Measurements from ENCODE around the gene CEPT1. TPM values are rescaled to one million over a fixed set of nuclear protein-coding genes. Genes with fewer than 3 reads are reported as not detected.

CEPT1 gene
- total RNA-seq, 1 experiment from 2014 or later, result 34.2 TPM

DNA sequence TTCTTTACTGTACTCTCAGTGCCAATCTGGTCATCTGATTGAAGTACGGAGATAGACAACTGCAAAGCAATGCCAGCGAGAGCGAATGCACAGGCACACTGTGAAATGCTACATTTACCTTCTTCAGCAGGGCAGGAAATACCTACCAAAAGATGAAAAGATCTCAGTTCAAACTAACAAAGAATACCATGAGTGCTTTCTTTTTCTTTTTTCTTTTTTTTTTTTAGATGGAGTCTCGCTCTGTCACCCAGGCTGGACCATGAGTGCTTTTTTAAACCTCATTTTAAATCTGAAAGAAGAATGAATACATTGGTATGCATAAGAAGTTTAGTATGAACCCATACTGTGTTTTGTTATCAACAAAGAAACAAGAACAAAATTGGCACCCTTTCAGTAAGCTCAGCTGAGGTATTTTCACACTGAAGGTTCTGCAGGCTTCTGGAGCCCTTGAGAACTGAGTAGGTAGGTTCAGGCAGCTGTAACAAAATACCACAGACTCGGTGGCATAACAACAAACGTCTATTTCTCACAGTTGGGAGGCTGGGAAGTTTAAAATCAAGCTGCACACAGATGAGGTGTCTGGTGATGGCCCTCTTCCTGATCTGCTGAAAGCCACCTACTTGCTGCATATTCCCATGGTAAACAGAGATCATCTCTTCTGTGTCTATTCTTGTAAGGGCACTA, 85.8 kb downstream of the CEPT1 start:
- no peak for TF ChIP-seq EZH2 (IDR thresholded peaks at IDR 0.05)
- TF ChIP-seq YY1 (IDR thresholded peaks at IDR 0.05; ENCODE audit: extremely low read depth, insufficient replicate concordance, low read depth, low read length), result no peak
- TF ChIP-seq CBX3 (IDR thresholded peaks at IDR 0.05; ENCODE audit: low read depth), result no peak
- TF ChIP-seq EZH2phosphoT487 (IDR thresholded peaks at IDR 0.05; ENCODE audit: borderline replicate concordance), result no peak
- no peak for TF ChIP-seq ZFX (IDR thresholded peaks at IDR 0.05)
- TF ChIP-seq, protein P1, sequence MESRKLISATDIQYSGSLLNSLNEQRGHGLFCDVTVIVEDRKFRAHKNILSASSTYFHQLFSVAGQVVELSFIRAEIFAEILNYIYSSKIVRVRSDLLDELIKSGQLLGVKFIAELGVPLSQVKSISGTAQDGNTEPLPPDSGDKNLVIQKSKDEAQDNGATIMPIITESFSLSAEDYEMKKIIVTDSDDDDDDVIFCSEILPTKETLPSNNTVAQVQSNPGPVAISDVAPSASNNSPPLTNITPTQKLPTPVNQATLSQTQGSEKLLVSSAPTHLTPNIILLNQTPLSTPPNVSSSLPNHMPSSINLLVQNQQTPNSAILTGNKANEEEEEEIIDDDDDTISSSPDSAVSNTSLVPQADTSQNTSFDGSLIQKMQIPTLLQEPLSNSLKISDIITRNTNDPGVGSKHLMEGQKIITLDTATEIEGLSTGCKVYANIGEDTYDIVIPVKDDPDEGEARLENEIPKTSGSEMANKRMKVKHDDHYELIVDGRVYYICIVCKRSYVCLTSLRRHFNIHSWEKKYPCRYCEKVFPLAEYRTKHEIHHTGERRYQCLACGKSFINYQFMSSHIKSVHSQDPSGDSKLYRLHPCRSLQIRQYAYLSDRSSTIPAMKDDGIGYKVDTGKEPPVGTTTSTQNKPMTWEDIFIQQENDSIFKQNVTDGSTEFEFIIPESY (IDR thresholded peaks at IDR 0.05; ENCODE audit: extremely low read depth, insufficient replicate concordance, low read length), result no peak
- TF ChIP-seq TCF7L2 (IDR thresholded peaks at IDR 0.05; ENCODE audit: borderline replicate concordance, extremely low read depth, insufficient read depth, insufficient read length), result no peak
- TF ChIP-seq JUND (IDR thresholded peaks at IDR 0.05), result no peak
- TF ChIP-seq ZNF274 (IDR thresholded peaks at IDR 0.05; ENCODE audit: low read depth, low read length), result no peak
- no peak for TF ChIP-seq FOSL1 (IDR thresholded peaks at IDR 0.05; ENCODE audit: low read depth)
- TF ChIP-seq SP1 (IDR thresholded peaks at IDR 0.05; ENCODE audit: low read depth), result no peak
- TF ChIP-seq SIN3A (IDR thresholded peaks at IDR 0.05; ENCODE audit: low read depth), result no peak
- TF ChIP-seq, protein P2, sequence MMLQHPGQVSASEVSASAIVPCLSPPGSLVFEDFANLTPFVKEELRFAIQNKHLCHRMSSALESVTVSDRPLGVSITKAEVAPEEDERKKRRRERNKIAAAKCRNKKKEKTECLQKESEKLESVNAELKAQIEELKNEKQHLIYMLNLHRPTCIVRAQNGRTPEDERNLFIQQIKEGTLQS (IDR thresholded peaks at IDR 0.05), result no peak
- H3K9ac ChIP-seq (ENCODE audit: low read length), result no peak overlapping the region
- no peaks in the 10 kb centered on the region for H3K79me2 ChIP-seq (ENCODE audit: insufficient read depth, low read length)
- ChIA-PET POLR2A (no interaction called here), CTCF (no interaction called here), RAD21 (ENCODE audit: low non-redundant PET in 1 of 2, low total read pairs in 2 of 2, uncharacterized antibody in 2 of 2, unreplicated experiment in 2 of 2) (no interaction called here)
- no peak overlapping the region for H3K4me2 ChIP-seq (ENCODE audit: low read length)
- H4K20me1 ChIP-seq (ENCODE audit: insufficient read depth), result no peaks in the 10 kb centered on the region
- intact Hi-C loops (cut with micrococcal nuclease), result loop anchor here (10.0 kb wide), 2 partner anchors 191 to 539 kb away; no protein-coding TSS in a partner anchor
- ATAC-seq (no peak), DNase-seq (ENCODE audit: low read depth, low spot score) (no peak)
- no peaks in the 10 kb centered on the region for H3K36me3 ChIP-seq (ENCODE audit: control insufficient read depth in 1 of 2, insufficient read depth in 2 of 2, low read length in 2 of 2)
- 0 out of 2 replicates have a peak, but pooled peaks cover 3% of the 10 kb centered on the region for H3K9me2 ChIP-seq (ENCODE audit: insufficient read depth)
- no peak overlapping the region for H3K4me3 ChIP-seq (replicated peaks in 1 of 2; ENCODE audit: low read depth in 1 of 2, low read length in 2 of 2)
- H3K9me3 ChIP-seq (ENCODE audit: control insufficient read depth in 1 of 2, insufficient read depth in 1 of 2, low read depth in 1 of 2, low read length in 2 of 2), result no peaks in the 10 kb centered on the region
- no peaks in the 10 kb centered on the region for H3K27me3 ChIP-seq (ENCODE audit: insufficient read depth, low read length)
- no peak overlapping the region for H2AFZ ChIP-seq (ENCODE audit: low read depth, low read length, poor library complexity, severe bottlenecking)
- H3K27ac ChIP-seq (ENCODE audit: low read depth, low read length), result no peak overlapping the region
- peaks cover 18 to 21% of the 10 kb centered on the region in 2 experiments for H3K4me1 ChIP-seq (ENCODE audit: control insufficient read depth in 1 of 2, insufficient read depth in 2 of 2, low read length in 2 of 2)
- no TSS peak for BruUV-seq (replicated peaks)
